ENCODE data around the gene KIZ. TPM values are rescaled to one million over a fixed set of nuclear protein-coding genes. Genes with fewer than 3 reads are reported as not detected.

KIZ gene
- total RNA-seq, 1 experiment from 2014 or later, result 43.6 TPM

GRCh38 chr20:21179757-21180156, 53.9 kb downstream of the KIZ start:
- DNase-seq (ENCODE audit: low spot score), result no peak
- CTCF ChIA-PET, result interaction anchor here (3.2 kb wide), 1 partner anchor 56 kb away, joined by 12 read pairs; no protein-coding TSS in a partner anchor
- Mint-ChIP-seq H3K27ac (peak overlapping the region; percentile 79), H3K36me3 (peaks cover 21% of the 10 kb centered on the region), H3K9me3 (peaks cover 13% of the 10 kb centered on the region), H3K4me3 (no peak overlapping the region), H3K27me3 (ENCODE audit: low read depth) (no peaks in the 10 kb centered on the region), H3K4me1 (peaks cover 47% of the 10 kb centered on the region)
- POLR2A ChIA-PET, result no interaction called here
- no peak for ATAC-seq
- TF ChIP-seq USF2 (CRISPR knock-in tag; IDR thresholded peaks at IDR 0.05) (no peak), ARID4B (CRISPR knock-in tag; IDR thresholded peaks at IDR 0.05; ENCODE audit: borderline replicate concordance) (no peak), FOXK1 (CRISPR knock-in tag; IDR thresholded peaks at IDR 0.05) (no peak), TCF7 (CRISPR knock-in tag; IDR thresholded peaks at IDR 0.05; ENCODE audit: low read depth) (no peak), ERG (CRISPR knock-in tag; IDR thresholded peaks at IDR 0.05) (no peak)

GRCh38 chr20:21180248-21180647, 54.4 kb downstream of the KIZ start:
- Mint-ChIP-seq H3K27ac (no peak overlapping the region), H3K36me3 (peaks cover 21% of the 10 kb centered on the region), H3K4me3 (no peak overlapping the region), H3K9me3 (peaks cover 13% of the 10 kb centered on the region), H3K27me3 (ENCODE audit: low read depth) (no peaks in the 10 kb centered on the region), H3K4me1 (peaks cover 45% of the 10 kb centered on the region)
- no peak for DNase-seq (ENCODE audit: low spot score)
- peak; percentile 76 for ATAC-seq
- ChIA-PET CTCF (interaction anchor here (3.2 kb wide), 1 partner anchor 55 kb away, joined by 12 read pairs; no protein-coding TSS in a partner anchor), POLR2A (no interaction called here)
- TF ChIP-seq FOXP1 (CRISPR knock-in tag; IDR thresholded peaks at IDR 0.05; ENCODE audit: borderline replicate concordance) (no peak), JUN (CRISPR knock-in tag; IDR thresholded peaks at IDR 0.05) (no peak), ATF6 (CRISPR knock-in tag; IDR thresholded peaks at IDR 0.05) (no peak), SOX15 (CRISPR knock-in tag; IDR thresholded peaks at IDR 0.05) (no peak), GTF2I (CRISPR knock-in tag; conservative IDR thresholded peaks at IDR 0.05) (no peak), ZNF281 (CRISPR knock-in tag; IDR thresholded peaks at IDR 0.05) (no peak), OVOL2 (CRISPR knock-in tag; IDR thresholded peaks at IDR 0.05; ENCODE audit: borderline replicate concordance) (no peak), SMAD3 (CRISPR knock-in tag; IDR thresholded peaks at IDR 0.05; ENCODE audit: borderline replicate concordance) (no peak), EMX1 (CRISPR knock-in tag; IDR thresholded peaks at IDR 0.05) (no peak), ZNF219 (CRISPR knock-in tag; IDR thresholded peaks at IDR 0.05; ENCODE audit: borderline replicate concordance) (no peak), ATF3 (CRISPR knock-in tag; conservative IDR thresholded peaks at IDR 0.05) (no peak), ATF1 (CRISPR knock-in tag; IDR thresholded peaks at IDR 0.05) (no peak), ZNF425 (CRISPR knock-in tag; conservative IDR thresholded peaks at IDR 0.05) (no peak), FOXK1 (CRISPR knock-in tag; IDR thresholded peaks at IDR 0.05) (no peak), TCF7 (CRISPR knock-in tag; IDR thresholded peaks at IDR 0.05; ENCODE audit: low read depth) (no peak)
